Loucy (cell line): Measurements from ENCODE around the gene NFYA.

ENCODE experiments used
- EZH2phosphoT487 ChIP-seq: fragments of 200-600 bp; IDR thresholded peaks from 2 replicates; pipeline ENCODE4 v1.6.1; 2018; ENCODE audit warnings: antibody characterized with exemption, mild to moderate bottlenecking, moderate library complexity, borderline replicate concordance
- TF ChIP-seq, protein P1 (sequence below): fragments of 200-600 bp; sonication (generic); conservative IDR thresholded peaks from 2 replicates; pipeline ENCODE4 v1.5.1; 2014; ENCODE audit warnings: mild to moderate bottlenecking, antibody characterized with exemption, low read length

DNA sequence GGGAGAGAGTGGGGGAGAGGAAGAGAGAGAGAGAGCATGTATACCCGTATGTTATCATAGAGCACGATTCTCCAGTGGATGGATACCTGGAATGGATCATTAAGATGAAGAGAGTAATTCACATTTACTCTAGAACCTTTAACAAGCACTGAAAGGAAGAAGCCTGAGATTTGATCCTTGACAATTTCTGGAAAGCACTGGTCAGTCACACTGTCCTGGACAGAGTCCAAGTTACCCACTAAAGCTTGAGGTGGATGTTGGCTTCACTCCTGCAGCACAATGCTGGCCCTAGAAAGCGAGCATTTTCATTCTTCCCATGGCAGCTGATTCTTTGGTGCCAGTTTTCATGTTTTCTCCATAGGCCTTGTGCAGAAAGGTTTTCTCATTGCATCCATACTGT, 25.6 kb downstream of the NFYA start:
- TF ChIP-seq EZH2phosphoT487: no peak
- TF ChIP-seq, protein P1, sequence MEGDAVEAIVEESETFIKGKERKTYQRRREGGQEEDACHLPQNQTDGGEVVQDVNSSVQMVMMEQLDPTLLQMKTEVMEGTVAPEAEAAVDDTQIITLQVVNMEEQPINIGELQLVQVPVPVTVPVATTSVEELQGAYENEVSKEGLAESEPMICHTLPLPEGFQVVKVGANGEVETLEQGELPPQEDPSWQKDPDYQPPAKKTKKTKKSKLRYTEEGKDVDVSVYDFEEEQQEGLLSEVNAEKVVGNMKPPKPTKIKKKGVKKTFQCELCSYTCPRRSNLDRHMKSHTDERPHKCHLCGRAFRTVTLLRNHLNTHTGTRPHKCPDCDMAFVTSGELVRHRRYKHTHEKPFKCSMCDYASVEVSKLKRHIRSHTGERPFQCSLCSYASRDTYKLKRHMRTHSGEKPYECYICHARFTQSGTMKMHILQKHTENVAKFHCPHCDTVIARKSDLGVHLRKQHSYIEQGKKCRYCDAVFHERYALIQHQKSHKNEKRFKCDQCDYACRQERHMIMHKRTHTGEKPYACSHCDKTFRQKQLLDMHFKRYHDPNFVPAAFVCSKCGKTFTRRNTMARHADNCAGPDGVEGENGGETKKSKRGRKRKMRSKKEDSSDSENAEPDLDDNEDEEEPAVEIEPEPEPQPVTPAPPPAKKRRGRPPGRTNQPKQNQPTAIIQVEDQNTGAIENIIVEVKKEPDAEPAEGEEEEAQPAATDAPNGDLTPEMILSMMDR: no peak
